Measurements from ENCODE around the gene MRPL43. TPM values are rescaled to one million over a fixed set of nuclear protein-coding genes. Genes with fewer than 3 reads are reported as not detected.

The MRPL43 gene
- total and polyA plus RNA-seq, 2 donors (not counting 3 experiments of a cell fraction or from before 2014, with no cell fraction given): 75.0 to 144 TPM

DNA sequence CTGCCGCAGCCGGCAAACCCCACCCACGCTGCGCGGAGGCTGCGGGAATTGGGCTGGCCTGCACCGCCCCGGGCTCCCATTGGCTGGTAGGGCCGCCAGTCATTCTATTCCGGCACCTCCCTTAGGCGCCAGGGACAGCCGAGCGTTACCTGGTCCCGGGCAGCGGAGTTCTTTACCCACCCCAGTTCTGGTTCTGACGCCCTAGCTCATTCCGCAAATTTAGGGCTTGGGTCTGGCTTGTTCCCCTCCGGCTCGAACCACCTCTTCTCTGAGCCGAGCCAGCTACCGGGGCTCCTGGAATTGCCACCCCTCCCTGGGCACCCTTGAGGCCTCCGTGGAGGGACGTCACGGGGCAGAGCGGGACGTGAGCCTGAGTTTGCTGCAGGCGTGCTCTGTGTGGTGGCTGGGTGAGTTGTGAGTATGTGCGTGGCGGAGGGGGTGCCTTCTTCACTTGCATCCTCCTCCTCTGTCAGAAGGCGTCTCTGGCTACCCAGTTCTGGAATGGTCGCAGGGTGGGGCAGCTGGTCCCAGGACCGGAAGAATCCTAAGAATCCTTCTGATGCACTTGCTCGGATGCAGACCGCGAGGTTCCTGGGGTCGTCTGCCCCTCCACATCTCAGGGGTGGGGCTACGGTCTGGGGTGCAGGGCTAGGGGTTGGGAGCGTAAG lies 44.0 kb upstream of the MRPL43 start, which contains the start of the genes PDZD7 and SFXN3:
Gene PDZD7 (minus strand): TSS at position 2 of the 668 bp plus-strand sequence. CDS start 910 bp downstream, outside the sequence.
Gene SFXN3 (plus strand): TSS at position 107 of the 668 bp plus-strand sequence. CDS start 3,461 bp downstream, outside the sequence.
- Histone ChIP-seq H3K27me3 (ENCODE audit: control insufficient read depth in 2 of 2, insufficient read depth in 2 of 2, low read length in 2 of 2) (peaks cover 0 to 9% of the 10 kb centered on the region in 2 experiments), H2AFZ (ENCODE audit: low read depth, low read length) (peak within 1 kb of the TSS; percentile 94), H3K9me1 (replicated peaks; ENCODE audit: control insufficient read depth, extremely low read depth, insufficient read depth, low read length) (no peaks in the 10 kb centered on the region), H3K4me1 (ENCODE audit: control insufficient read depth, extremely low read depth, insufficient read depth, low read length) (peaks cover 16% of the 10 kb centered on the region), H3K4me3 (replicated peaks in 1 of 3; ENCODE audit: insufficient read depth in 1 of 3, low read depth in 1 of 3, low read length in 3 of 3) (peak within 1 kb of the TSS; percentile 48 to 77 (median 71)), H4K20me1 (replicated peaks; ENCODE audit: control insufficient read depth, extremely low read depth, insufficient read depth, low read length) (no peaks in the 10 kb centered on the region), H3K9me3 (replicated peaks; ENCODE audit: control insufficient read depth, insufficient read depth, low read length) (no peaks in the 10 kb centered on the region), H3K4me2 (ENCODE audit: insufficient read depth, low read length) (peak within 1 kb of the TSS; percentile 66), H3K79me2 (ENCODE audit: control insufficient read depth, insufficient read depth, low read length) (peaks cover 11% of the 10 kb centered on the region), H3K27ac (ENCODE audit: insufficient read depth, low read depth, low read length) (peak within 1 kb of the TSS; percentile 91), H3K9ac (replicated peaks; ENCODE audit: extremely low read depth, insufficient read depth, low read length) (peak within 1 kb of the TSS; percentile 90), H3K36me3 (ENCODE audit: control insufficient read depth in 2 of 2, extremely low read depth in 1 of 2, insufficient read depth in 2 of 2, low read length in 2 of 2) (peaks cover 8 to 12% of the 10 kb centered on the region in 2 experiments)
- ChIA-PET CTCF (interaction anchor here (1.0 to 6.3 kb wide), 12 partner anchors 10 to 142 kb away, joined by 3 to 74 read pairs (median 8); no protein-coding TSS in a partner anchor), POLR2A (interaction anchor here (1.2 kb wide), 1 partner anchor 11 kb away, joined by 3 read pairs; no protein-coding TSS in a partner anchor)
- peak; percentile 88 for DNase-seq (ENCODE audit: low read depth, low spot score)
- no TSS peak for BruUV-seq (replicated peaks)
- peak; percentile 90 for FAIRE-seq
- TF ChIP-seq POLR2AphosphoS5 (IDR thresholded peaks at IDR 0.05; ENCODE audit: insufficient read depth, low read depth, low read length) (no peak), GATA2 (IDR thresholded peaks at IDR 0.05; ENCODE audit: insufficient read depth, insufficient read length, low read depth, low read length) (no peak), EZH2 (IDR thresholded peaks at IDR 0.05; ENCODE audit: borderline replicate concordance, low read depth, low read length, severe bottlenecking) (no peak), JUN (IDR thresholded peaks at IDR 0.05; ENCODE audit: borderline replicate concordance, insufficient read depth, insufficient read length, low read depth) (no peak), POLR2A (IDR thresholded peaks at IDR 0.05; ENCODE audit: low read depth, low read length) (no peak), MYC (IDR thresholded peaks at IDR 0.05; ENCODE audit: low read depth, low read length) (no peak), FOS (IDR thresholded peaks at IDR 0.05; ENCODE audit: borderline replicate concordance, insufficient read depth, low read length) (no peak)
- TF ChIP-seq, protein P1, sequence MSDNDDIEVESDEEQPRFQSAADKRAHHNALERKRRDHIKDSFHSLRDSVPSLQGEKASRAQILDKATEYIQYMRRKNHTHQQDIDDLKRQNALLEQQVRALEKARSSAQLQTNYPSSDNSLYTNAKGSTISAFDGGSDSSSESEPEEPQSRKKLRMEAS (IDR thresholded peaks at IDR 0.05; ENCODE audit: insufficient read depth, insufficient read length): no peak
- TF ChIP-seq, protein P2, sequence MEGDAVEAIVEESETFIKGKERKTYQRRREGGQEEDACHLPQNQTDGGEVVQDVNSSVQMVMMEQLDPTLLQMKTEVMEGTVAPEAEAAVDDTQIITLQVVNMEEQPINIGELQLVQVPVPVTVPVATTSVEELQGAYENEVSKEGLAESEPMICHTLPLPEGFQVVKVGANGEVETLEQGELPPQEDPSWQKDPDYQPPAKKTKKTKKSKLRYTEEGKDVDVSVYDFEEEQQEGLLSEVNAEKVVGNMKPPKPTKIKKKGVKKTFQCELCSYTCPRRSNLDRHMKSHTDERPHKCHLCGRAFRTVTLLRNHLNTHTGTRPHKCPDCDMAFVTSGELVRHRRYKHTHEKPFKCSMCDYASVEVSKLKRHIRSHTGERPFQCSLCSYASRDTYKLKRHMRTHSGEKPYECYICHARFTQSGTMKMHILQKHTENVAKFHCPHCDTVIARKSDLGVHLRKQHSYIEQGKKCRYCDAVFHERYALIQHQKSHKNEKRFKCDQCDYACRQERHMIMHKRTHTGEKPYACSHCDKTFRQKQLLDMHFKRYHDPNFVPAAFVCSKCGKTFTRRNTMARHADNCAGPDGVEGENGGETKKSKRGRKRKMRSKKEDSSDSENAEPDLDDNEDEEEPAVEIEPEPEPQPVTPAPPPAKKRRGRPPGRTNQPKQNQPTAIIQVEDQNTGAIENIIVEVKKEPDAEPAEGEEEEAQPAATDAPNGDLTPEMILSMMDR (IDR thresholded peaks at IDR 0.05; ENCODE audit: extremely low read depth in 1 of 2, insufficient read depth in 1 of 2, low read depth in 1 of 2, low read length in 2 of 2): no peak
- intact Hi-C loops (cut with micrococcal nuclease): loop anchor here (5.0 kb wide), 1 partner anchor 36 kb away; no protein-coding TSS in a partner anchor
- dilution Hi-C loops (cut with MboI; ENCODE audit: extremely low pct_ligation_motif_present, low sequenced_read_pairs): no loop called here
